Measurements from ENCODE around the gene FZD10. TPM values are rescaled to one million over a fixed set of nuclear protein-coding genes. Genes with fewer than 3 reads are reported as not detected.
A peak's percentile ranks its signal among the peaks of the same experiment; 100 is the strongest.

FZD10 gene
- total RNA-seq, 1 experiment from 2014 or later: not detected

DNA sequence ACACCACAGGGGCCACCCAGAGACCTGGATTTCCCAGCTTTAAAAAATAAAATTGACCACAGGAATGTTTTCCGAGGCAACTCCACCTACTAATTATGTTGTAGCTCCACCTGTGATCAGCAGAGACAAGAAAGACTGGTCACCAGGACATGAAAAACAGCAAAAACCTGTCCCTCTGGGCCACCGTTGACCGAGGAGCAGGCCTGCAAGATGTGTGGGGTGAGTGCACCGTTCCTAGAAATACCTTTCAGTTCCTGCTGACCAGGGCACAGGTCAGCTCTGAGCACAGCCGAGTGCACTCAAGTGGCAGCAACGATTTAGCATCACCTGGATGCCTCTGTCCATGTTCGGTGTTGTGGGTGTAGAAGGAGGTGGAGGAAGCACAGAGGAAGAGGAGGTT lies 16.9 kb downstream of the FZD10 start:
- no peak for DNase-seq (ENCODE audit: low read depth)

DNA sequence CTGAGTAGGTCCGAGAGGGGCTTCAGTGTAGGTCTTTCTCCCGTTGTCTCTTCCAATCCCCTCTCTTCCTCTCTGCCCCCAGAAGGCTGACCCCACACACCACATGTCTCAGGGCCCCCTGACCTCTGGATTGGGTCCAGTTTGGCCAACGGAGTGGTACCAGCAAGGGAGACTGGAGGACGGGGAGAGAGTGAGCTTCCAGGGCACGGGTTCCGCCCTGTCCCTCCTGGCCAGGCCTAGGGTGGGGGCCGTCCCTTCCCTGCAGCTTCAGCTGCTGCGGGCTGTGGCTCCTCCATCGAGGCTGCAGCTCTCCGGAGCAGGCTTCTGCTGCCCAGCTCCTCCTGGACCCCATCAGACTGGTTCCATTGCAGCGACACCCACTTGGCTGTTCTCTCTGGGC lies 17.4 kb downstream of the FZD10 start:
- no peak for DNase-seq (ENCODE audit: low read depth)

DNA sequence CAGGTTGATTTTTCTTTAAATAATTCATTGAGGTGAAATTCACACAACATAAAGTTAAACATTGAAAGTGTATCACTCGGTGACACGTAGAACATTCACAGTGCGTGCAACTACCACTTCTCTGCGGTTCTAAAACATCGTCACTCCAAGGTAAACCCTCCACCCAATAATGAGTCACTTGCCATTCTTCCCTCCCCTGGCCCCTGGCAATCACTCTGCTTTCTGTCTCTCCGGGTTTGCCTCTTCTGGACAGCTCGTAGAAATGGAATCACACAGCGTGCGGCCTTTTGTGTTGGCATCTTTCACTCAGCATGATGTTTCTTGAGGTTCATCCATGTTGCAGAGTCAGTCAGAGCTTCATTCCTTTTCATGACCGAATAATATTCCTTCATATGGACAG lies 18.9 kb downstream of the FZD10 start:
- no peak for DNase-seq (ENCODE audit: low read depth)

DNA sequence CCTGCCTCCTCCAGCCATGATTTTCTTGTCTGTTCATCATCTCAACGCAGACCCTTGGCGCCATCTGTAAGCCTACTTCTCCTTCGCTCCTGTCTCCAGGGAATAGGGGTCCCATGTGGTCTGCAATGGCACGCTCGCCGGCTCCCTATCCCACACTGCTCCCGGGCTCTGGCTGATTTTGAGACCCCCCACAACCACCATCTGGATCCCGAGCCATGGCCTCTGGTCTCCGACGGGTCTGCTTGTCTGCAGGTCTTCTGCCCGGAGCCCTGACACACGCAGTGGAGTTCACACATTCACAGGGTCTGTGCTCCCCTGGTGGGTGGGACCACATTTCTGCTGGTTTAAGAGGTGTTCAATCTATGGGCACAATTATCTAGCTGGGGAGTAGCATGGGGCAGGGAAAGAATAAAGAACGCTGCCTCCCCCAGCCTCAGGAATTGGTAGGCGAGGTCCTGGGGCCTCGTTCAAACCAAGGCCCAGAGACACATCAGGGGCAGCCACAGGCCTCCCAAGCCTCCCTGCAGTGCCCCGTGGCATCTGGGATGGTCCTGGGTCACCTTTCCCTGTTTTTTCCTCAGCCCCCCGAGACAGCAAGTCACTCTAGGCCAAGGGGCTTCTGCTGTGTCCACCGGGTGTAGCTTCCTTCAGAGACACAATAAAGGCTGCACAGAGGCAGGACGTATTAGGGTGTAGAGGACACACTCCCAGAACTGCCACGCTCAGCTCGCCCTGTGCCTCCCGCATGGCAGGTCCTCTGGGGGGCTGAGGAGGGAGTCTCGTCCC lies 21.5 kb downstream of the FZD10 start:
- DNase-seq (ENCODE audit: low read depth): no peak

DNA sequence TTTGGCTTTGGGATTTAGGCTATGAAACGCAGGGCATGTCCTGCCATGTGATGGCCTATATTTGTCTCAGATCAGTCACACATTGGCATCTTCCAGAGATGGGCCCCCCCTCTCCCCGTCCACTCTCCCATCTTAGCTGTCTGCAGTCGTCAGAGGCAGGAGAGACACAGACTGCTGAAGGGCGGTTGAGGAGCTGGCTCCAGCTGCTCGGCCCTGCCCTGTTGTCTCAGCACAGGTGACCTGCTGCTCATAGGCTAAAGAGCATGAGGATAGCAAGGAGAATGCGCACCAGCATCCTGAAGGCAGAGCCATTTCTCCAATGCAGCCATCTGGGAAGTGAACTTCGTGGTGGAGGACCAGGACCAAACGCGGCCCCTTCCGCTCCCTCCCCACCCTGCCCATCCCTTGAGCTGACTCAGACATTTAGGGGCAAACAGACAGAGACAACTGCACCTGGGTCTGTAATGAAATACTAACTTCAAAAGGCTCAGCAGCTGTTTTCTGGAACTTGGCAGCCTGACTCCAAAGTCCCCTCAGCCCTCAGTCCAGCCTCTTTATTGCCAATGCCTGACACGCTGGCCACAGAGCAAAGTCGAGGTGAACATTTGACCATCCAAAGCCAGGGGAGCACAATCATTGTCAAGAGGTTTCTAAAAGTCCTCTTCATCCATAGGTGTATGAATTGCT lies 22.3 kb downstream of the FZD10 start:
- DNase-seq (ENCODE audit: low read depth): no peak

DNA sequence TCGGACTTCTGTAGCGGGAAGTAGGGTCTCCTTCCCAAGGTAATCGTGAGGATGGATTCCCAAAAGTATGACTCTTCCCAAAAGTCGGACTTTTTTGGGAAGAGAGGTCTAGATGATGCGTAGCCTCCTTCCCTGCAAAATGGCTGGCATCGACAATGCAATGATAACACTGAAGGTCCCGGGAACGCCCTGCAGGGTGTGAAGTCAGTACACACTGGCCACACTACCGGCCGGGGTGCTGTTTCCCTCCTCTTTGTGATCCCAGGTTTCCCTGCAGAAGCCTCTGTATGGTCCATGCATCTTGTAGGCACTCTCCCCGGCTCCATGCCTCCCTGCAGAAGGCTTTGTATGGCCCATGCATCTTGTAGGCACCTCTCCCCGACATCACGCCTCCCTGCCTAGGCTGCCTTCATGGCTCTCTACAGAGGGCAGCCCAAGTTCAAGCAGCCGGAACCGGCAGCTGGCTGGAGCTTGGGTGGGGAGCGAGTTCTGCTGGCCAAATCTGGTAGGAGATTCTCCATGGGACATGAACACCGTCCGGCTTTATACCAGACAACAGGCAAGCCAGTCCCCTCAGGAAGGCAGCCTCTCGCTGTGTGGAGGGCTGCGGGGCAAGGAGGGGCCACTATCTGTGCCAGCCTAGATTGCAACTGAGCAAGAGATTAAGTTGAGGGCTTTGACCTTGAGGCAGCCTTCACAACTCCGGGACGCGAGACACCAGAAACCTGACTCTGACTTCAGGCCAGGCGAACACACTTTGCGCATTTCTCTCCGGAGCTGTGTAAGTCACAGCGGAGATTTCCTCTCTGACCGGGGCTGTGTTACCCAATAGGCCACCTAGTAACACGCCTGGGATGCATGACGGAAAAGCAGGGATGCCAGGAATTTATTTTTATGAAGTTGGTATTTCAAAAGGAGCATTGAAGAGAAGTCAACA lies 23.5 kb downstream of the FZD10 start:
- DNase-seq (ENCODE audit: low read depth): no peak

DNA sequence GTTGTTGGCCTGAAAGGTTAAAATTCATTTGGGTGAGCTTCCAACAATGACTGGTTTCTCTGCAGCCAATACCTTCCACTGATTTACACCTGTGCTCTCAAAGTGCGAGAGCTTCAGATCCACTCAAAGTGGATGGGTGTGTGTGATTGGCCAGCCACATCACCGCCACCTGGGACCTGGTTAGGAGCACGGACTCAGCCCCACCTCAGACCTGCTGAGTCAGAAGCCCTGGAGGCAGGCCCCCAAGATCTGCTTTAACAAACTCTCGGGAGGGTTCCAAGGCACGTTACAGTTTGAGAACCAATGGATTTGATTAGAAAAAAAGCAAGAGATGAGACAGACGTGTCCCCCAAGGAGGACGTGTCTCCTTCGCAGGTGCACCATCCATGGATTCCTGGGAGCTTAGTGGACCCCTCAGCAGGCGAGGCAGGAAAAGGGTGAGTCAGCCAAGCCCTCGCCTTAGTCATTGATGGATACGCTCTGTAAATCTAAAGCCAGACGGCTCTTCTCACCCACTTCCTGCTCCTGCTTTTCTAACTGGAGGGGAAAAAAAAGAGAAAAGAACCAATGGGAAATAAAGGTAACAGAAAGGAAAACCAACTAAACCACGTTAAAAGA lies 24.5 kb downstream of the FZD10 start:
- DNase-seq (ENCODE audit: low read depth): peak; percentile 20

DNA sequence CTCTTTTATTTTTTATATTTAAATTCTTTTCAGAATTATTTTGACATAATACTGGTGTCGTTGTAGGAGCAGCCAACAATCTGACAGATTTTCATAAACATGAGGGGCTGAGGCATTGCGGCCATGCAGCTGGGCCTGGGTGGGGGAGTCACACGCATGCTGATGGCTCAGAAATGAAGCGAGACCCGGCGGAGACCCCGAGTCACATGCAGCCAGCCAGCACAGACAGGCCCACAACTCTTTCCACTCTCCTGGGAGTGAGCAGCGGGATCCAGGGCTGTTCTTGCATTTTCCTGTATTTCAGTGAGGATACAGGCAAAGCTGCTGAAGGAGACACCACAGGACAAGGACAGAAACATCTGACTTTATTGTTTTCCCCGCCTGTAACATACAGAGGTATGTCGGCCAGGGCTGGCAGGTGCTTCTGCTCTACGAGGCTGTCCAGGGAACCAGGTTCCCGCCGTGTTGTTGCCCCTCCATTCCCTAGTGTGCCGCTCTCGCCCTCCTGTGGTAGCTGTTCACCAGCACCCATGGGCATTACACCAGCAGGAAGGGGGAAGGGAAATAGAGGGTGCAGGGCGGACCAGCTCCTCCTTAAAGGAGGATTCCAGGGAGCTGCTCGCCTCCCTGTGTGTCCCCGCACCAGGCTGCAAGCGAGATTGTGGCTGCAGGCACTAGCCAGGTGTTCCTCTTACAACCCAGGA lies 30.5 kb downstream of the FZD10 start:
- no peak for DNase-seq (ENCODE audit: low read depth)

DNA sequence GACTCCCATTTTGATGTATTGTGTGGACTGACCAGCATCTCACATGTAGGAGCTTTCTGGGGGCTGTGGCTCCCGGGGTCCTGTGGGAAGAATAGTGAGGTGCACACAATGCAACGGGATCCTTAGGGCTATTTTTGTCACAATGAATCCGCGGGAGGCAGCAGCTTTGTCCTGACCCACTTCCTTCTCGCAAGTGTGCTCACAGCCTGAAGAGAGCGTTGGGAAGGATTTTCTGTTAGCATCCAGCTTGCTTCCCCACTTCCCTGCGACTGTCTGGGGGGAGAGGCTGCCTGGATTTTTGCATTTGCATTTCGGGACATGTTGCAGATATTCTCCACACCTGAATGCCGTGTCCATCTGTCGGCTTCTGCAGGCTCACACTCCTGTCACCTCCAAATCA lies 31.9 kb downstream of the FZD10 start:
- DNase-seq (ENCODE audit: low read depth): no peak

DNA sequence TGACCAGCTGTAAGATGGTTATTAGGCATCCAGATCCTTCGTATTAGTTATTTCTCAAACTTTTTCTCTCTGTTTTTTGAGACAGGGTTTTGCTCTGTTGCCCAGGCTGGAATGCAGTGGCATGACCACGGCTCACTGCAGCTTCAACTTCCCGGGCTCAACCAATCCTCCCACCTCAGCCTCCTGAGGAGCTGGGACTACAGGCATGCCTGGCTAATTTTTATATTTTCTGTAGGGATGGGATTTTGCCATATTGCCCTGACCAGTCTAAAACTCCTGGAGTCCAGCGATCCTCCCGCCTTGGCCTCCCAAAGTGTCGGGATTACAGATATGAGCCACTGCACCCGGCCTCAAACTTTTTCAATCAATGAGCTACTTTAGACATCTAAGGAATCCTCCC lies 33.1 kb downstream of the FZD10 start:
- no peak for DNase-seq (ENCODE audit: low read depth)

DNA sequence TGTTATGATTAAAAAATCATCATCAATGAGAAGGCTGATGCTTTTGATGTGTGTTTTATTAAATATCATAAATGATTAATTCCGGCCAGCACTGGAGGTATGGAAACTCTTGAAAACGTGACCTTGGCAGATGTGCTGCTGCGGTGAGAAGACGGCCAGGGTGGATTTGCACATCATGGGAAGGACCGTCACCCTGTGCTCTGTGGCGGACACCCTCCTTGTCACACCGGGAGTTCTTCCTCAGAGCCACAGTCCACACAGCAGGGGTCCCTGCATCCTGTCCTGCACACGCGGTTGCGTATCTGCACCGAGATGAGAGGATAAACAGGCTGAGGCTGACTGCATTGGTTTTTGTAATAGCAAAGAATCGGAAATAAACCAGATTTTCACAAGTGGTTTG lies 33.5 kb downstream of the FZD10 start:
- no peak for DNase-seq (ENCODE audit: low read depth)

DNA sequence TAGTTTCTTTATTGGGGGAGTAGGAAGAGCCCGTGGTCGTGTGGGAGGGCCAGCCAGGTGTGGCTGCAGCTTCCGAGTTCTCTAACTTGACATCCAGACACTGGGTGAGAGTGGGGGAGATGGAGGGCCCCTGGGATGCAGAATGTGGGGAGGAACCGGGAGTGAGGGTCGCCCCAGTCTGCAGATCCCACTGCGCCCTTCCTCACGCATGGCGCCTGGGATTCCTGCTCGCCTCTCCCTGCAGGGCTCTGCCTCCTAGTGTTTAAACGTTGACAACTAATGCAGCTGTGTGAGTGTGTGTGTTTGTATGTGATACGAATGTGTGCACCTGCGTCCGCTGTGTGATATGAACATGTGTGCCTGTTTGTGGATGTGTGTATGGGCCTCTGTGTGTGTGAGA lies 34.6 kb downstream of the FZD10 start:
- DNase-seq (ENCODE audit: low read depth): no peak

DNA sequence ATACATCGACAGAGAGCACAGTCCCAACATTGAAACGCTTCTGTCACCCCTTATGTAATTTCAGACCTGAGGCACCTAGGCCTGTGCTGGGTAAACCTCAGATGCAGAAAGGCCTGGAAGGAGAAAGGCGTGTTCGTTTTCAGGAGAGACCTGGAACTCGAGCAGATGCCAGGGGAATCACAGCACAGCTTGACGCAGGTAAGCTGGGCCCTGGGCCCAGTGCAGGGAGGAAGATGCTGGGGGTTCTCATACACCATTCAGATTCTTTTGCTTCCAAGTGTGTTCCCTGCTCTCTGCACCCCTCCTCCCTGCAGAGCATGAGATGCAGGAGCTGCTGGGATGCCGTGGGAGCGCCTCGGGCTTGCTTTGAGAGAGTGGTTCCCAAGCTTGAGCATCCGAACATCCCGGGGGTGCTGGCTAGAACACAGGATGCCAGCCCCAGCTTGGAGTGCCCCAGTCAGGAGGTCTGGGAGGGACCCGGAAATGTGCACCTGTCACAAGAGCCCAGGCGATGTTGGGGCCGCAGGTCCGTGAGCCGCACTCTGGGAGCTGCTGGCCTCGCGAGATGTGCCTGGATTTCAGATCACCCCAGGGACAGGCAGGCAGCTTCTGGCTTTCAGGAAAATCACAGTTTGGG lies 35.9 kb downstream of the FZD10 start:
- no peak for DNase-seq (ENCODE audit: low read depth)

DNA sequence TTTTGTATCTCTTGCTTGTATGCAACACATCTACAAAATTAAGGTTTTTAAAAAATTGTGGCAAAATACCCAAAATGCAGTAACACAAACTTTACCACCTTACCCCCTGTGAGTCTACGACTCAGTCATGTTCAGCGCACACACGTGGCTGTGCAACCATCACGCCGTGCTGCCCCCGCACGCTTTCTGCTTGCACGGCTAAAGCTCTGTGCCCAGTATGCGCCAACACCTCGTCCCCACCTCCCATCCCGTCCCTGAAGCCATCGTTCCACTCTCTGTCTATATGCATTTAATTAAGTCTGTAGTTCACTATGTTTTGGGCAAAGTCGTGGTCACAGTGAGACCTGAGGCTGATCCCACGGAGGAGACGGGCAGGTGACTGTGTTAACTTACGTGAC lies 36.4 kb downstream of the FZD10 start:
- no peak for DNase-seq (ENCODE audit: low read depth)

DNA sequence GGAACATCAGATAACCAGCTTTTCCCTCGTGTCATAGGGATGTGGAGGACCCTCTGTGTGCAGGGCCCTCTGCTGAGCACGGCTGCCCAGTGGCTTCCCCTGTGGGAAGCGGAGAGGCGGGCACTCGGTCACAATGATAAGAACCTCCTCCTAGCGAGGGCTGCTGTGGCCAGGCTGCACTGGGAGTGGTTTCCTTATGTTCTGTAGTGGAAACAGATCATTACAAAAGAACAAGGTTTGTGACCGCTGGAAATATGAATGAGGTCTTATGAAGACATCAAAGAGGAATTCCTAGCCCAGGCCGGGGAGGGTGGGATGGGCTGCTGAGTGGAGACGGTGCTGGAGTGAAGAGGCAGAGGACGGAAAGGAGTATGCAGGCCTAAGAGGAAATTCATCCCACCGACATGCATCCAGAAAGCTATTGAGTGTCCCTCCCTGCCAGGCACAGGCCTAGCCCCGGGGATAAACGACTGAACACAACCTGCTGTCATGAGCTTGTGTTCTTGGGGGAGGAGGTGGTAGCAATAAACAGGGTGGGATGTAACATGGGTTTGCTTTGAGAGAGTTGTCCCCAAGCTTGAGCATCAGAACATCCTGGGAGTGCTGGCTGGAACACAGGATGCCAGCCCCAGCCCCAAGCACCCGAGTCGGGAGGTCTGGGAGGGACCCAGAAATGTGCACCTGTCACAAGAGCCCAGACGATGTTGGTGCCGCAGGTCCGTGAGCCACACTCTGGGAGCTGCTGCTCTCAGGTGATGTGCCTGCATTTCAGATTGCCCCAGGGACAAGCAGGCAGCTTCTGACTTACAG lies 37.5 kb downstream of the FZD10 start:
- DNase-seq (ENCODE audit: low read depth): no peak

DNA sequence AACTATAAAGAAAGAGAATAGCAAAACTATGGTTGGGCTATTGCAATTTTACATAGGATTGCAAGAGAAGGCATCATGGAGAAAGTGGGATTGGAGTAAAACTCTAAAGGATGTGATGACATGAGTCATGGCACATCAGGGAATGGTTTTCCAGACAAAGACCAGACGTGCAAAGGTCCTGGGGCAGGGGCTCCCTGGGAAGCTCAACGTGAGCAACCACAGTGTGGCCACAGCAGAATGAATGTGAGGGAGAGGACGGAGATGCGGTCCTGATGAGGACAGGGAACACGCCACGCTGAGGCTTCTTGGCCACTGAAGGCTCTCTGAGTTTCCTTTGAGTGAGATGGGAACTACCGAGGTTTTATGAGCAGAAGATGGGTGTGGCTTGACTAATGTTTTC lies 38.2 kb downstream of the FZD10 start:
- no peak for DNase-seq (ENCODE audit: low read depth)

DNA sequence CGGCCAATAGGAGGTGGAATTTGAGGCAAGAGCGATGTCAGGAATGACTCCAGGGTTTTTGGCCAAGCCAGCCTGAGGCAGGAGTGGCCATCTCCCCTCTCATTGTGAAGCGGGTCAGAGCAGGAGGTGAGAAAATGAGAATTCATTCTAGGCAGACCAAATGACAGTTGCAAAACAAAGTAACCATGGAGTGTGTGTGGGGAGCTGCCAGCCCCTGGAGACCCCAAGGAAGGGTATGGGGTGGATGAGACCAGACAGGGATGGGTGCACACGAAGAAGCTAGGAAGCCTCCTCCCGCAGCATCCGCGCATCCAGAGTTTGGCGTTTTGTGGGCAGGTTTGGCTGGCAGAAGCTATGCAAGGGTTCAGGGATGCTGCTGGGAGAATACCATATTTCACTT lies 38.8 kb downstream of the FZD10 start:
- DNase-seq (ENCODE audit: low read depth): no peak

DNA sequence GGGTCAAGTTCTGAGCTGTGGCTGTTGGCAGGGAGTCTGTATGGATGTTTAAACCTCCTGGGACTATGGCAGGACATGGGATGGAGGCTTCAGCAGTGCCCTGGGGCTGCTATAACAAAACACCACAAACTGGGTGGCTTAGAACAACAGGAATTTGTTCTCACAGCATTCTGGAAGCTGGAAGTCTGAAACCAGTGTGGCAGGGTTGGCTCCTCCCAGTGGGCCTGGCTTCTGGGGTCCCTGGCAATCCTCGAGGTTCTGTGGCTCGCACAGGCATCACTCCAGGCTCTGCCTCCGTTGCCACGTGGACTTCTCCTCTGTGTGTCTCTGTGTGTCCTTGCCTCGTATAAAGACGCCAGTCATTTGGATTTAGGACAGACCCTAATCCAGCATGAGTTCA lies 39.9 kb downstream of the FZD10 start:
- no peak for DNase-seq (ENCODE audit: low read depth)

DNA sequence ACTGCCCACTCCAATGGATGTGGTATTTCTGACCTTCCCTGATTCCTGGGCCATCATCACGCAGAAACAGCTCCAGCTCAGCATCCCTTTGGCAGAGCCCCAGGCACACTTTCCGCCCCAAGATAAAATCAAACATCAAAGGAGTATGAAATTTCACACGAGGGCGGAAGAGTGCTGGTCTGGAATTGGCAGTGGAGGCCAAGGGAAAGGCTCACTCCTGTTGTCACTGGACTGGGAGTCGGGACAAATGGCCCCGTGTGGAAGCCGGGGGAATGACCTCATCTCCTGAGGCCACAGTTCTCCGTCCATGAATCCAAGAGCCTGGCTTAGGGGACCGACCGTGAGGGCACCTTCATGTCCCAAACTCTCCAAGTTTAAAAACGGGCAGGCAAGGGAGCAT lies 40.9 kb downstream of the FZD10 start:
- no peak for DNase-seq (ENCODE audit: low read depth)

DNA sequence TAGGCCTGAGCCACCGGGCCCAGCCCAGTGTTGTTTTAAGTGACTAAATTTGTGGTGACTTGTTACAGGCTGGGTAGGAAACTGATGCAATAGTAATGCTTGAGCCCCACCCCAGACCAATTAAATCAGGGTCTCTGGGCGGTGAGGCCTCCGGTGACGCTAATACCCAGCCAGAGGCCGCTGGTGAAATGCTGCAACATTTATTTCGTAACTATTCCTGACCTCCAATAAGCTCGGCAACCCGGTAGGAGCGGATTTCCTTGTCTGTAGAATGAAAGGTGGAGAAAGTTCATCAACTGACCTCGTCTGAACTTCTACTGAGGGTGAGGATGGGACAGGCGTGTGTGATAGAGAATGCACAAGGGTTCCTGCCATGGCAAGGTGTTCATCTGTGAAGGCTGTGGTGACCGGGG lies 42.3 kb downstream of the FZD10 start:
- no peak for DNase-seq (ENCODE audit: low read depth)
